Endothelial cell of umbilical vein (primary cell): ENCODE results near the gene TOLLIP. TPM values are rescaled to one million over a fixed set of nuclear protein-coding genes. Genes with fewer than 3 reads are reported as not detected.

Experiments used
- BruUV-seq: library from RNA; stranded (reverse); fragments of 400-500 nt; replicated peaks from 2 replicates; lab custom pipeline; 2021; lab: Mats Ljungman, UMichigan
- CTCF ChIA-PET: fragments of 300-600, 350-600 bp; sonication (Branson Sonifier 250); formaldehyde crosslinking; loops from one replicate; lab custom pipeline; 2021; ENCODE audit warnings: antibody characterized with exemption, inconsistent platforms; lab: Charles Lee
- POLR2A ChIA-PET: fragments of 300-600, 350-600 bp; sonication (Branson Sonifier 250); formaldehyde crosslinking; loops from one replicate; lab custom pipeline; 2021; ENCODE audit warnings: antibody characterized with exemption, inconsistent platforms; lab: Charles Lee
- DNase-seq: peaks from one replicate; pipeline ENCODE4 v3.0.0-alpha.2; 2011; ENCODE audit warnings: low read depth, low spot score
- FAIRE-seq: peaks from 2 replicates; lab custom pipeline; 2011; peaks lifted over from hg19 to GRCh38; lab: Jason Lieb, UNC
- H2AFZ ChIP-seq: 2 replicates; pipeline ENCODE4 v1.6.0; 2012; ENCODE audit warnings: low read depth, low read length, control low read depth, inconsistent platforms
- H3K27ac ChIP-seq: 2 replicates; pipeline ENCODE4 v1.5.1; 2011; ENCODE audit warnings: low read depth, mild to moderate bottlenecking, control low read depth, low read length, moderate library complexity; ENCODE audit not compliant: insufficient read depth
- H3K27me3 ChIP-seq, 2 experiments: 2 replicates each; pipeline versions ENCODE4 v1.6.0 to v1.6.1; 2011; ENCODE audit warnings: low read length in 2 of 2, mixed read lengths in 1 of 2; ENCODE audit not compliant: control insufficient read depth in 2 of 2, insufficient read depth in 2 of 2
- H3K36me3 ChIP-seq, 2 experiments: 2 replicates in 1 of 2; 3 replicates in 1 of 2; pipeline ENCODE4 v1.5.1; 2011; ENCODE audit warnings: low read length in 2 of 2, mild to moderate bottlenecking in 1 of 2, moderate library complexity in 1 of 2; ENCODE audit not compliant: control insufficient read depth in 2 of 2, insufficient read depth in 2 of 2; ENCODE audit errors: extremely low read depth in 1 of 2
- H3K4me1 ChIP-seq: 3 replicates; pipeline ENCODE4 v1.5.1; 2011; ENCODE audit warnings: mild to moderate bottlenecking, low read length; ENCODE audit not compliant: control insufficient read depth, insufficient read depth; ENCODE audit errors: extremely low read depth
- H3K4me2 ChIP-seq: 2 replicates; pipeline ENCODE4 v1.6.1; 2011; ENCODE audit warnings: low read length, control low read depth, mixed read lengths; ENCODE audit not compliant: insufficient read depth
- H3K4me3 ChIP-seq, 3 experiments: fragments of 200-600 bp in 1 of 3; sonication (generic), shearing (Covaris generic) in 1 of 3; replicated peaks in 1 of 3; 2 replicates each; pipeline ENCODE4 v1.5.1; 2011 to 2016; ENCODE audit warnings: control low read depth in 3 of 3, low read length in 3 of 3, mild to moderate bottlenecking in 2 of 3, inconsistent platforms in 1 of 3, low read depth in 1 of 3, moderate library complexity in 1 of 3; ENCODE audit not compliant: insufficient read depth in 1 of 3
- H3K79me2 ChIP-seq: 2 replicates; pipeline ENCODE4 v1.6.0; 2012; ENCODE audit warnings: low read length, inconsistent platforms; ENCODE audit not compliant: control insufficient read depth, insufficient read depth
- H3K9ac ChIP-seq: replicated peaks from 2 replicates; pipeline ENCODE3; 2011; ENCODE audit warnings: low read length, control low read depth; ENCODE audit not compliant: insufficient read depth; ENCODE audit errors: extremely low read depth
- H3K9me1 ChIP-seq: replicated peaks from 3 replicates; pipeline ENCODE4 v1.6.0; 2011; ENCODE audit warnings: mild to moderate bottlenecking, low read length; ENCODE audit not compliant: control insufficient read depth, insufficient read depth; ENCODE audit errors: extremely low read depth
- H3K9me3 ChIP-seq: replicated peaks from 2 replicates; pipeline ENCODE4 v1.5.1; 2012; ENCODE audit warnings: low read length, inconsistent platforms; ENCODE audit not compliant: control insufficient read depth, insufficient read depth
- H4K20me1 ChIP-seq: replicated peaks from 2 replicates; pipeline ENCODE3; 2011; ENCODE audit warnings: mild to moderate bottlenecking, low read length; ENCODE audit not compliant: control insufficient read depth, insufficient read depth; ENCODE audit errors: extremely low read depth
- CTCF ChIP-seq, 2 donors: IDR thresholded peaks; 1 replicate in 1 of 2; 2 replicates in 1 of 2; pipeline ENCODE4 v1.5.1; 2011; ENCODE audit warnings: low read length in 2 of 2, mild to moderate bottlenecking in 2 of 2, moderate library complexity in 2 of 2, control low read depth in 1 of 2, inconsistent platforms in 1 of 2, low read depth in 1 of 2; ENCODE audit not compliant: insufficient read depth in 1 of 2; ENCODE audit errors: extremely low read depth in 1 of 2
- EZH2 ChIP-seq: IDR thresholded peaks from 2 replicates; pipeline ENCODE4 v1.6.1; 2012; ENCODE audit warnings: borderline replicate concordance, low read depth, mild to moderate bottlenecking, moderate library complexity, low read length, inconsistent platforms; ENCODE audit not compliant: severe bottlenecking
- FOS ChIP-seq: IDR thresholded peaks from 2 replicates; pipeline ENCODE4 v1.6.1; 2011; ENCODE audit warnings: mild to moderate bottlenecking, low read length, moderate library complexity, borderline replicate concordance; ENCODE audit not compliant: insufficient read depth
- GATA2 ChIP-seq: IDR thresholded peaks from 2 replicates; pipeline ENCODE4 v1.7.0; 2011; ENCODE audit warnings: low read depth, mild to moderate bottlenecking, moderate library complexity, mixed read lengths, low read length; ENCODE audit not compliant: insufficient read length, insufficient read depth
- JUN ChIP-seq: IDR thresholded peaks from 2 replicates; pipeline ENCODE4 v1.6.1; 2011; ENCODE audit warnings: borderline replicate concordance, low read depth; ENCODE audit not compliant: insufficient read length, insufficient read depth
- MAX ChIP-seq: IDR thresholded peaks from 2 replicates; pipeline ENCODE4 v1.6.1; 2011; ENCODE audit not compliant: insufficient read depth, insufficient read length
- MYC ChIP-seq: IDR thresholded peaks from one replicate; pipeline ENCODE4 v1.6.1; 2011; ENCODE audit warnings: mild to moderate bottlenecking, low read depth, low read length
- POLR2A ChIP-seq: IDR thresholded peaks from 2 replicates; pipeline ENCODE4 v1.6.1; 2012; ENCODE audit warnings: low read depth, mild to moderate bottlenecking, control low read depth, low read length
- POLR2AphosphoS5 ChIP-seq: IDR thresholded peaks from 2 replicates; pipeline ENCODE4 v1.6.1; 2012; ENCODE audit warnings: low read depth, mild to moderate bottlenecking, control low read depth, low read length, moderate library complexity; ENCODE audit not compliant: insufficient read depth
- dilution Hi-C: fragments of 300-500 bp; cut with MboI; formaldehyde crosslinking; loops from one replicate; pipeline ENCODE4 v1.15.0; 2019; ENCODE audit warnings: low sequenced_read_pairs; ENCODE audit not compliant: extremely low pct_ligation_motif_present
- intact Hi-C: fragments of 100-400 bp; cut with micrococcal nuclease; formaldehyde crosslinking; loops from one replicate; pipeline ENCODE4 v1.10.0; 2022
- polyA plus RNA-seq, 4 experiments: library from polyadenylated mRNA; depleted of rRNA in 3 of 4; stranded (reverse) in 3 of 4; unstranded in 1 of 4; fragments of >200 nt; gene quantifications; 2 replicates each; pipeline versions ENCODE4 v1.2.1 to v1.2.3, GENCODE V29; 2011 to 2012; ENCODE audit warnings: missing spikeins in 1 of 4
- total RNA-seq: library from RNA; stranded (reverse); gene quantifications from 2 replicates; pipeline ENCODE4 v1.2.3, GENCODE V29; 2021

Gene TOLLIP
- total and polyA plus RNA-seq, 2 donors (not counting 3 experiments of a cell fraction or from before 2014, with no cell fraction given), result 49.6 to 64.8 TPM

- DNase-seq (no peak), FAIRE-seq (no peak)
- Histone ChIP-seq H3K27me3 (no peaks in the 10 kb centered on the region), H2AFZ (no peak overlapping the region), H3K4me1 (no peaks in the 10 kb centered on the region), H3K4me3 (no peak overlapping the region), H4K20me1 (no peaks in the 10 kb centered on the region), H3K27ac (no peak overlapping the region), H3K79me2 (no peaks in the 10 kb centered on the region), H3K4me2 (no peak overlapping the region), H3K9me3 (no peaks in the 10 kb centered on the region), H3K9me1 (no peaks in the 10 kb centered on the region), H3K9ac (no peak overlapping the region), H3K36me3 (no peaks in the 10 kb centered on the region)
- intact Hi-C loops (no loop called here), dilution Hi-C loops (no loop called here)
- CTCF ChIA-PET, result no interaction called here
- no peak for TF ChIP-seq POLR2A
- no TSS peak for BruUV-seq
- POLR2A ChIA-PET, result no interaction called here
These were observed 81.2 kb downstream of the TOLLIP start for GRCh38 chr11:1228101-1228821.

- TF ChIP-seq POLR2A (no peak), CTCF (IDR thresholded peaks at IDR 0.05; ENCODE audit: extremely low read depth in 1 of 2, insufficient read depth in 1 of 2, low read depth in 1 of 2, low read length in 2 of 2) (no peak), JUN (no peak), MYC (no peak), MAX (no peak), GATA2 (no peak), POLR2AphosphoS5 (no peak), FOS (no peak), EZH2 (no peak)
- Histone ChIP-seq H4K20me1 (no peaks in the 10 kb centered on the region), H3K27me3 (no peaks in the 10 kb centered on the region), H2AFZ (no peak overlapping the region), H3K9ac (no peak overlapping the region), H3K9me3 (no peaks in the 10 kb centered on the region), H3K27ac (no peak overlapping the region), H3K9me1 (no peaks in the 10 kb centered on the region), H3K4me2 (no peak overlapping the region), H3K4me1 (no peaks in the 10 kb centered on the region), H3K4me3 (no peak overlapping the region), H3K36me3 (no peaks in the 10 kb centered on the region), H3K79me2 (no peaks in the 10 kb centered on the region)
- intact Hi-C loops (no loop called here), dilution Hi-C loops (no loop called here)
- DNase-seq (no peak), FAIRE-seq (no peak)
- ChIA-PET POLR2A (no interaction called here), CTCF (no interaction called here)
- no TSS peak for BruUV-seq
These were observed 81.8 kb downstream of the TOLLIP start for GRCh38 chr11:1227551-1228100.
